NCI-H1694 treated with DMSO at 0.1 percent for 48 hours (cell line): Measurements from ENCODE around the gene ACKR1.

Experiments
- DNase-seq: peaks from one replicate; lab custom pipeline; 2025; lab: John Stamatoyannopoulos, UW

ACKR1 gene

DNA sequence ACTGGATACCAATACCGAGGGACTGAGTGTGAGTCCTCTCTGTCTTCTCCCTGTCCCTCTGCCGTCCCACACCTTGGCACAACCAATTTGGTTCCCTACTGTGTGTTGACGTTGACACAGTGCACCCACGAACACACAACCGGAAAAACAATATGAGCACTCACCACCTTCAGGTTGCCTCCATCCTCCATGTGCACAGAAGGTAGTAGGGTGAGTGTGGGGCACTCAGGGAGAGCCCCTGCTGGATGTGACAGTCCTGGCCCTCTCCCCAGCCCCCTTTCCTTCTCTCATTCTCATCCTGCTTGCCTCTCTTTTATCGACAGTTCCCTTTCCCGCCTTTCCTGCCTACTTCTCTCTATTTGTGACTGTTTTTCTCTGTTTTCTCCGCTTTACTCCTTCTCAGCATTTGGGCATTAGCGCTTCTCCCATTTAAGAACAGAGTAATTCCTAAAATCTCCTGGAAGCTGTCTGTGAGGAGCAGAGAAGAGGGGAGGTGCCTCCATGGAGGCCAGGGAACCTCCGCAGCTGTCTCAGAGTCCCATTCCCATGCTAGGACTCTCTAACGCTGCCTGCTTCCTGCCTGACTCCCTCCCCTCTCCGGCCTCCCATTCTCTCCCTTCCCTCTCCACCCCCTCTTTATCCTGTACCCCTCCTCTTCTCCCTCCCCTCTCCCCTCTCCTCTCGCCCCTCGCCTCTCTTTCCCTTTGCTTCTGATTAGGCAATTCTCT, 16.9 kb upstream of the ACKR1 start:
- no peak for DNase-seq

DNA sequence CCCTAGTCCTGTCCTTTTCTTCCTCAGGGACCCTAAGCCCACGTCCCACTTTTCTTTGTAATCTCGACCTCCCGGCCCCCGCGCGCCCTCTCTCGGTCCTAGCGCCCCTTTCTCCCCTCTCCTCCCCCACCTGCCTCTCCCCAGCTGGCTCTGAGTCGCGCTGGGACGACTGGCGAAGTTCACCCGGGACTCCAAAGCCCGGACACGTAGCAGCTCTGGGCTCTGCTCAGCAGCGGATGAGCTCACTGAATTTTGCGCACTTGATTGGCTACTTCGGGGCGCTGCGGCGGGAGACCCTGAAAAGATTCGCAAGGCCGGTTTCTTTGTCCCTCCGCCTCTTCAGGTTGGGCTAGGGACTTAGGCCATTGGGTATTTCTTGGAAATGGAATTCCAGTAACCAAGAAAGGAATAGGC, 16.3 kb upstream of the ACKR1 start:
- no peak for DNase-seq

DNA sequence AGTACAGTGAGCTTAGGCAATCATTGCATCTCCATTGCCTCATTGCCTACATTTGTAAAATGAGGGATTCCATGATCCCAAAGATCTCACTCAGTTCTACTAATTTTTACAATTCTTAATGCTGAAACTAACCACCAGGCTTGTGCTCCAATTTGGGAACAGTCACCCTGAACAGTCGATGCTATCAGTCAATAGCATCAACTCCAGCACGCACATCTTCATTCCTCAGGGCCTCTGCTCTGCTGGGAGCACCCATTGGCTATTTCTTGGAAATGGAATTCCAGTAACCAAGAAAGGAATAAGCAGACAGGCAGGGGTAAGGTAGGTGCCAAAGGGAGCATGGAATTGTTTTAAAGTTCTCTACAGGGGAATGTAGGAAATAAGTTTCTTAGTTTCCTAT, 14.2 kb upstream of the ACKR1 start:
- no peak for DNase-seq

DNA sequence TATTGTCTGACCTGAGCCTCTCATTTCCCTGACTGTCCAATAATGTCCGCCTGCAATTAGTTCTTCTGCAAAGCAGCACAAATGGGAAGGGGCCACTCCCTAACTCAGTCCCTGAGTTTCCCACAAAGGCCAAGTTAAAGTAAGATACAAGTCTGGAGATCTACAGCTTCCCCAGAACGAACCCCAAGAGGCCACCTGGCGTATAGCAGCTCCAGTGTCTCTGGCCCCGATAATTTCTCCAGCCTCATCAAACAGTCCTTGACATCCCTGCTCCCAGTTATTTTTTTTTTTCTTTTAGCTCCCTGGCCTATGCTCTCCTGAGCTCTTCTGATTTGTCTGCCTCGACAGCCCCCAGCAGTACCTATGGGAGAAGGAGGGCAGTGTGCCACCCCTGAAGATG, 8.1 kb upstream of the ACKR1 start:
- no peak for DNase-seq

DNA sequence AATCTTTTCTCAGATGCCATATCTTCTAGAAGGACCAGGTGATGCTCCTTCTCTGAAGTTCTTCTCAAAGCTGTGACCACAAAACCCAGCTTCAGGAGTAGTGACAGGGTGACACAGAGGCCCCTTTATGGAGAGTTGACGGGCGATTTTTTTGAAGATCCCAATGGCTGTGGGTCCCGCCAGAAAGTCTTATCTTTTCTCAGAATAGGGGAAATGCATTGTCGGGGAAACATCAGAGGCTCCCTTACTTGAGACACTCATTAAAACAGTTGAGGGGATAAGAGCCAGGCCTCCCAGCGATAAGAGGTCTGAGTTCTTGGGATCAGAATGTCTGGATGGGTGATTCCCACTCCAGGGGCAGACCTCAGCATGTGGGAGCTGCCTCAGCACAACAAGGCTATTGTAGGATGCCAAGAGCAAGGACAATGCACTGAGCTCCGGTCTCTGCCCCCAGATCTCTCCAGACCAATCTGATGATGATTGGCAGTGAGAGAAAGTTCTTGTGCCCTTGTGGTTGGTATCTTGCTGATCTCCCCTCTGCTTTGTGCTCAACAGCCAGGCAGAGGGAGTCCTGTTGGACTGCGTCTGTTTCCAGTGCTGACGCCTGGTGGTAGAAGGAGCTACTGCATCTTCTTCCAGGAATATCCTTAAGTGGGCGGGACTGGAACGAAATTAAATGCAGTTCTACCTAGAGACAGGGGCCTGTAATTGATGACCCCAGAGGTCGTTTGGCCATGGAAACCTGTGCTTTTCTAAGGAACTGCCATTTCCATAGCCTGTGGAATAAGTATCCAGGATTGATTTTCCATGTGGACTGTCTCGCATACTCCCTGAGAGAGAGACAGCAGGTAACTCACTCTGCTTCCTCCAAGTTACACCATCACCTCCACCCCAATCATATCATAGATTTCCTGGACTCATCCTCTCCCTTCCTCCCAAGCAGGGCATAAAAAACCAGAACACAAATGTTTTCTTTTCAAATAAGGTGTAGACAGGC, 6.8 kb upstream of the ACKR1 start:
- peak; percentile 40 for DNase-seq

DNA sequence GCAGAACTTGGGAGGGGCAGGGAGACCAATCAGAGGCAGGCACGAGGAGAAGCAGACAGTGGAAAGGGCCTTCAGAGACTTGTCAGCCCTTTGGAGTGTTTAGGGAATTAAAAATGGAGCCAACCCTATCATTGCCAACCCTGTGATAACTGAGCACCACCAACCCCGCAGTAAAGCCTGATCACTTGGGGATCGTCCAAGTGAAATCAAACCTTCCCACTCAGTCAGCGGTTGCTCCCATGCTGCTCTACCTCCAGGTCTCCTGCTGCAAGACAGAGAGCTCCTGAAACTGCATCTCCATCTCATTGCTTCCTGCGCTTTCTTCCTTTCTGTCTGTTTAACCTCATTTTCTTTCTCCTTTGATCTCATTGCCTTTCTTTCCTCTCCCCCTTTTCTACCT, 4.8 kb upstream of the ACKR1 start:
- DNase-seq, result no peak

DNA sequence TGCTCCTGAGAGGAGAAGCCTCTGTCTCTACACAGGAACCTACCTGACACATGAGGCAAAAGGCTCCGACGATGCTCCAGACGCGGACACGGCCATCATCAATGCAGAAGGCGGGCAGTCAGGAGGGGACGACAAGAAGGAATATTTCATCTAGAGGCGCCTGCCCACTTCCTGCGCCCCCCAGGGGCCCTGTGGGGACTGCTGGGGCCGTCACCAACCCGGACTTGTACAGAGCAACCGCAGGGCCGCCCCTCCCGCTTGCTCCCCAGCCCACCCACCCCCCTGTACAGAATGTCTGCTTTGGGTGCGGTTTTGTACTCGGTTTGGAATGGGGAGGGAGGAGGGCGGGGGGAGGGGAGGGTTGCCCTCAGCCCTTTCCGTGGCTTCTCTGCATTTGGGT, 3.9 kb upstream of the ACKR1 start:
- no peak for DNase-seq

DNA sequence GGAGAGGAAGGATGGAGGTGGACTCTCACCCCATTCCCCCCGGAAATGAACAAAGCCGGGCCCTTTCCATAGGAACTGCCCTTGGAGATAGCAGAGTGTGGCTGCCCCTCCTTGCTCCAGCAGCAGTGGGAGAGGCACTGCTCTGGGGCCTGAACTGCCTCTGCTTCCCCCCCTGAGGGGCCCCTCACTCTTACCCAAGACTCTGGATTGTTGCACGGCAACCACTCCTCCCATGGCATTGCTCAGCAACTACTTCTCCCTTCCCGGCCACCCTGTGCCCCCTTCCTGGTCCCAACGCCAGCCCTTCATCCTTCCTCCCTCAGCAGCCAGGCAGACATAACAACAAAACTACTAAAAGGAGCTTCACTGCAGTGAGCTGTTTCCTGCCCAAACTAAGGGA, 3.0 kb upstream of the ACKR1 start:
- DNase-seq, result no peak

DNA sequence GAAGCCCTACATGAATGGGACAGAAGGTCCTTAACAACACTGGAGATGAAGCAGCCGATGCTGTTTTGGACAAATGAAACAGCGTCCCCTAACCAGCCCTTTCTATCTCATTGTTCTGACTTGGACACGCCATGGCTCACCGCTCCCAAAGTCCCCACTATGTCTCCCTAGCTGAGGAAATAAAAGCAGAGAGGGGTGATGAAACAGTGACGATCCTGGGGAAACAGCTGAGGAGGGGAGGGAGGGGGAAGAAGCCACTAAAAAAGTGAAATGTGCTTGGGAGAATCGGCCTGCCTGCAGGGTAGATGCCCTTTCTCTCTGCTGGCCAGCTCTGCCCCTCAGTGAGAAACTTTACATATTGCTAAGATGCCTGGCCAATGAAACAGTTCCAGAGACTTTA, 1.1 kb upstream of the ACKR1 start:
- DNase-seq, result no peak

DNA sequence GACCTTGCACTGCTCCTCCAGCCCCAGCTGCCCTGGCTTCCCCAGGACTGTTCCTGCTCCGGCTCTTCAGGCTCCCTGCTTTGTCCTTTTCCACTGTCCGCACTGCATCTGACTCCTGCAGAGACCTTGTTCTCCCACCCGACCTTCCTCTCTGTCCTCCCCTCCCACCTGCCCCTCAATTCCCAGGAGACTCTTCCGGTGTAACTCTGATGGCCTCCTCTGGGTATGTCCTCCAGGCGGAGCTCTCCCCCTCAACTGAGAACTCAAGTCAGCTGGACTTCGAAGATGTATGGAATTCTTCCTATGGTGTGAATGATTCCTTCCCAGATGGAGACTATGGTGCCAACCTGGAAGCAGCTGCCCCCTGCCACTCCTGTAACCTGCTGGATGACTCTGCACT, 550 bp downstream of the ACKR1 start:
- DNase-seq, result no peak

DNA sequence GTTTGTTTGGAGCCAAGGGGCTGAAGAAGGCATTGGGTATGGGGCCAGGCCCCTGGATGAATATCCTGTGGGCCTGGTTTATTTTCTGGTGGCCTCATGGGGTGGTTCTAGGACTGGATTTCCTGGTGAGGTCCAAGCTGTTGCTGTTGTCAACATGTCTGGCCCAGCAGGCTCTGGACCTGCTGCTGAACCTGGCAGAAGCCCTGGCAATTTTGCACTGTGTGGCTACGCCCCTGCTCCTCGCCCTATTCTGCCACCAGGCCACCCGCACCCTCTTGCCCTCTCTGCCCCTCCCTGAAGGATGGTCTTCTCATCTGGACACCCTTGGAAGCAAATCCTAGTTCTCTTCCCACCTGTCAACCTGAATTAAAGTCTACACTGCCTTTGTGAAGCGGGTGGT, 1.4 kb downstream of the ACKR1 start:
- no peak for DNase-seq

DNA sequence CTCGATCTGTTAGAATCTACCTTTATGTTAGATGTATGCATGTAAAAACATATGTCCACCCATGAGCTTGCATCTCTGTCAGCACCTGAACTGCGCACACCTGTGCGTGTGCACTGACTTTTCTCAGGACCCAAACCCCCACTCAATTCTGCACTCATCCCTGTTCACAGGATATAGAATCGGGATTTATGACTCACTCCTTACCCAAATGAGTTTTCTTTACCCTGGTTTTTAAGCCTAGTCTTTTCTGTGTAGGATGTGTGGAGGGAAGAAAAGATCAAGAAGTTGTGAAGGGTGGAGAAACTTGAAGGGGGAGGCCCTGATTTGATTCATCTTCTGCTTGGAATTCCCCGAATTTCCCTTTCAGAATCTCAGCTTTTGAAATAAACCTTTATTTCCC, 2.4 kb downstream of the ACKR1 start:
- DNase-seq, result no peak

DNA sequence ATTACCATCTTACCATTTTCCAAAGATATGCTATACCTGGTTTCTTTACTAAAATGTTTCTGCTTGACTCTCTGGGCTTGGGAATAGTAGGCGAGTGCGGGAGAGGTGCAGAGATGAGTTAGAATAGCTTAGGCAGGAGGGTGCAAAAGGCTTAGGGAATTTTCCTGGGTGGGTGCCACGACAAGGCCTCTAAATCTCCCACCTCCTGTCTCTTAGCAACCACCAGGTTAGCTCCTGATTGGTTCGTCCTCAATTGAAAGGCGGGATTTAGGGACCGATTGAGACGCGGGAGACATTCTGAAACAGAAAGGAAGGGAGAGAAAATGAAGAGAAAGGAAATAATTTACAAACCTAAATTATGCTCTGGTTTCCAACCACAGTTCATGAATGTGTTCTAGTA, 3.1 kb downstream of the ACKR1 start:
- DNase-seq, result no peak

DNA sequence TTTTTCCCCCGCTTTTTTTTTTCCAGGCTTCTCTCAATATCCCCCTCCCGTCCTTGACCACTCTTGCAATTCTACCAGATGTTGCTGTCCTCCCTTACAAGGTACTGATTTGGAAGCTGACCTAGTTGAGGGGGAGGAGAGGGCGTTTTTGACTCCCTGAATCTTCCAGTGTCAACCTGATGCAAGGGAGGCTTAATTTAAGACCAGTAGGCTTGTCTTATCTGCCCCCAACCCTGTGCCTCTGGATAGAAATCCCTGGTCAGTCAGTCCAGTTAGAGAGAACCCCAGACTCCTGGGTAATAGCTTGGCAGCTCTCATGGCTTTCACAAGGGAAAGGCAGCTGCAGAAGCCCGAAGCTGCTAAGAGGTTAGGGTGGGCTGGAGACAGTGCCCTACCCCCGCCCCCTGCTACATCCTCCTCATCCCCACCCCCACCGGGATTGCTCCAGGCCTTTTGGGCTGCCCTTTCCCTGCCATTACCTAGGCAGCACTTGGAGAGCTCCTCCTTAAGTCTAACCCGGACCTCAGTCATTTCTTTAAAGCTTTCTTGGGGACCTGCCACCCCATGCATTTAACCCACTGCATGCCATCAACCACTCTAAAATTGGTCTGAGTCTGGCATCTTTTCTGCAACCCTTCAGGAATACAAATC, 3.6 kb downstream of the ACKR1 start:
- DNase-seq, result no peak

DNA sequence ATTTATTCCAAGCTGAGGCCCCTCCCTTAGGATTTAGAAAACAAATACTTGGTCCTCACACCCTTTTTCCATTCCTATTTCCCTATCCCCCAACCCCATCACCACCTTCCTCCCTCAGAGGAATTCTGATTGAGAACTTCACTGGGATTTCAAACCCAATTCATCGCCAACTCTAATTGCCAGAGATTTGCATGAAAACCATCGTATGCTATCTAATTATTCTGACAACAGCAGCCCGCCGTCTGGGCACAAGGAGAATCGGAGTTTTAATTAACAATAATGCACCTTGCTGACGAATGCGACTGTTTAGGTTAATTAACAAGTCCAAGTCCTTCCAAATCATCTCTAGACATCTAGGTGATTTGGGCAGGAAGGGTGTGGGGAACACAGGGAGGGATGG, 4.4 kb downstream of the ACKR1 start:
- DNase-seq, result no peak

DNA sequence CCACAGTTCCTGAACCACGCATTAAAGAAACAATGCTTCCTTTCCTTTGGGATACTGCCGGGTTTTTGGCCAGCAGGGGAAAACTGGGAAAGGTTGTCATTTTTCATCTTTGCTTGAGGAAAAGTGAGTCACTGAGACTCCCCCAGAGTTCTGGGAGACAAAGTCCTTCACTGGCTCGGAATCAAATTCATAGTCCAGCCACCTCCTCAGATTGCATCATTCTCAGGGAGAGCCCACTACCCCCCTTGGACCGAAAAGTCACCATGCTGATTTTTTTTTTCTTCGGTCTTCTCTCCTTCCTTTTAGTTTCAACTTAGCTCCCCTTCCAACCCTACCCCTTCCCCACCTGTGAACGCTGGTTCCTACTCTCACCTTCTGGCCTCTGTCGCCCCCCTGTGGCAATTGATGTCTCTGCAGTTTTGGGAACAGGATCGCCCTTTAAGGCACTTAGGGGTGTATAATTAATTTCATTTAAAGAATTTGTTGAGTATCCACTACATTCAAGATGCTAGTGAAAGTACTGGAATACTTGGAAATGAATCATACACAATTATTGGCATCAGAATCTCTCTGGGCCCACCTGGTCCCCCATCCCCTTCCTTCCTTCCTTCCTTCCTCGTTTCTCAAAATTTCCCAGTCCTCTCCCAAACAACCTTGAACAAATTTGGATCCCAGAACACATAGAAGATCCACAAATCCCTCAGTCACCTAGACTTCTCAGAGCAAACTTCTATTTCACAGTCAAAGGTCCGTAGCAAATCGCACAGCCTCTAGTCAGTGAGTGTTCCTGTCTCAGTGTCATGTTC, 6.9 kb downstream of the ACKR1 start:
- DNase-seq, result peak; percentile 2

DNA sequence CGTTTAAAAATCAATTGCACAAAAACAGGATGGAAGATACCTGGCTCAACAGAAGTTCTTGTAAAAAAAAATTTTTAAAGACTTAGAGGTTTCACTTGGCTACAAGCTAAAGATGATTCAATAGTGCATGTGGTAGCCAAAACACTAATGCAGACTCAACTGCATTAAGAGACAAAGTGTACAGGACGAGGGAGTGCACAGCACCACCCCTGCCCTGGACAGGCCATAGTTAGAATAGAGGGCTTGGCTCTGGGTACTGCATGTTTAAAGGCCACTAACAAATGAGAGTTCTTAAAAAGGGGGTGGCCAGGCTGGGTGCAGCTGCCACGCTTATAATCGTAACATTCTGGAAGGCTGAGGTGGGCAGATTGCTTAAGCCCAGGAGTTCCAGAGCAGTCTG, 7.9 kb downstream of the ACKR1 start:
- no peak for DNase-seq

DNA sequence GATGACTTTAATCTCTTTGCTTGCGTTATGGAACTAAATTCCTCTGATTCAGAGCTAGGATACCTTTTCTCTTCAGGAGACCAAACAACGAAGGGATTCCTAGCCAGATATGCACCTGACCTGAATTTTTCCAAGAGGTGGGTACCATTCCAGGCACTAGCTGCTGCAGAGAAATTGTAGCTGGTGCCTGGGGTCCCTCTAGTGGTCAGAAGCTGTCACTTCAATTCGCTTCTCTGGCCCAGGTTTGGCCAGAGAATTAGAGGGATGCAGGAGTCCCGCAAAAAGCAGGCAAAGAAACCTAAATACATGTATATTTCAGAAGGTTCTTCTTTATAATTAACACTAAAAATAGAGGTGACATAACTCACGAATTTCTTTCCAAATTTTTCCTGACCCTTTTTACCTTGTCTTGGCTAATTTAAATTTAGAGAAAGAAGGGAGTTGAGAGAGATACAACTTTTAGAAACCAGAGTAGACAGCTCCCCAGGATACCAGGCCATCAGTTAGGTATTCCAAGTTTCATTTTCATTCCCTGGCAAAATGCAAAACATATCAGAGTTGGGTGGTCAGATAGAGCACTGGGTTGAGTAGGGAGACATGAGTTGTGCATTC, 9.6 kb downstream of the ACKR1 start:
- DNase-seq, result peak; percentile 22

DNA sequence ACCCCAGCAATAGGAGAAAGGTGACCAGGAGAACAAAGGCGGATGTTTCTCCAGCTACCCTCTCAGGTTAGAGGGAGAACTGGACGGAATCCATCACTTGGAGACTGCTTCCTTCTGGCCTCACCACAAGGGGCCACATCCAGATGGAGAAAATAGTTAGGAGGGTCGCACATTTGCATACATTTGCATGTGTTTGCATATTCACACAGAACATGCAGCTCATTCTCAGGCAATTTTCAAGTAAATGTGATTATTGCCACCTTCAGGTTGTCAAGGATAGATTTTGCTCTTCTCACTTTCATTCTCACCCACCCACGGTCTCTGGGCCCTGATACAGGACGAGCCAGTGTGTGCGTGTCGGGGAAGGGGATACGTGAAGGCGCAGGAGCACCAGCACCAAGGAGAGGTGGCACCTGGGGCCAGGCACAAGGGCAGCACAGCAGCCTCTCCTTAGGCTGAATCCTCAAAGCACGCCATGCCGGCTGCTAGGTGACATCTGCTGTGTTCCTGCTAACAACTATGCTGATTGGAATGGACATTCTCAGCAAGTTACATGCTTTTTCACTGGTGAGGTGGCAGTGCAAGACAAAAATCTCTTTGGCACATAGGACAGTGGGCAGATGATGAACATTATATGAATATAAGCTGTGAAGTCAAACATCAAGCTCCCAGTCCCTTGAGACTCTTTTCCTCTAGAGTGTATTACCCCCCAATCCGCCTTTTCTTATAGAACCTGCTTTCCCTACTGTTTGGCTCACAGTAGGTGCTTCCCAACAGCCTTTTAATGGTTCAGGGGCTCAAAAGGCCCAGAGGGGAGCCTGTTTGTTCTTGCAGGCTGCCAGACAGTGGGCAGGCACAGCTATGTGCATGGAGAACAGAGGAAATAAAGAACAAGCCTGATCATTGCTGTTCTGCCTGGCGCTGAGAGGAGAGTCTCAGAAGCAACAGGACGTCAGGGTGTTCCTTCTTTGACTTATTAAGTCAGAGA, 14.3 kb downstream of the ACKR1 start:
- DNase-seq, result no peak
